GM12874 (cell line): ENCODE data around the gene MICOS13.

Experiments used
- TF ChIP-seq, protein P1 (sequence below): IDR thresholded peaks from 2 replicates; pipeline ENCODE4 v1.5.1; 2011; ENCODE audit warnings: low read depth, mild to moderate bottlenecking, control low read depth, low read length, moderate library complexity; ENCODE audit not compliant: insufficient read depth

Gene MICOS13

DNA sequence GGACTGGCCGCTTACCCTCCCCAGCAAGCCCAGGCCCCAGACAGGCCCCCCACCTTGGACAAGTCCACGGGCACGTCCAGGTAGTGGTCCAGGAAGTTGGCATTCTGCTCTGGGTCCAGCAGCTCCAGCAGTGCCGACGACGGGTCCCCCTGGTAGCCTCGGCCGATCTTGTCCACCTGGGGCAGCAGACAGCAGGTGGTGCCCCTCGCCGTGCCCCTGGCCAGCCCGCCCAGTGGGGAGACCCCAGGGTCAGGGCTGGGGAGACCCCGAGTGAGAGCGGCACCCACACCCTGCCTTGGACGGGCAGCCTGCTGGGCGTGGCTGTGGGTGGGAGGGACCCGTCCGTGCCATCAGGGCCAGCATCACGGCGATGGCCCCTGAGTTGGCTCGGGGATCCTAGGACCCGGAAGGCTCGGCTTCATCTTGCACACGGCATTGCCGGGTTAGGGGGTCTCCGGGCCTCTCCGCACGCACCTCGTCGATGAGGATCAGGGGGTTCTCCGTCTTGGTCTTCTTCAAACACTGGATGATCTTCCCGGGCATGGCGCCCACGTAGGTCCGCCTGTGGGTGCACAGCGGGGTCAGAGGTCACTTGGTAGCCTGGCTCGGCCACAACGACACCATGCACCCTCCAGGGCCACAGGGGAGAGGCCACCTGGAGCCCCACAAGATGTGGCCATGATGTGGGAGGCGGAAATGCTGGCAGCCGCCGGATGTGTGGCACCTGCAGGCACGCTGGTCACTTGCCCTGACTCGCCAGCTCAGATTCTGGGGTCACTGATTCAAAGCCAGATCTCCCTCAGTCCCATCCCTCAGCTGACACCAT, 16.1 kb upstream of the MICOS13 start:
- TF ChIP-seq, protein P1, sequence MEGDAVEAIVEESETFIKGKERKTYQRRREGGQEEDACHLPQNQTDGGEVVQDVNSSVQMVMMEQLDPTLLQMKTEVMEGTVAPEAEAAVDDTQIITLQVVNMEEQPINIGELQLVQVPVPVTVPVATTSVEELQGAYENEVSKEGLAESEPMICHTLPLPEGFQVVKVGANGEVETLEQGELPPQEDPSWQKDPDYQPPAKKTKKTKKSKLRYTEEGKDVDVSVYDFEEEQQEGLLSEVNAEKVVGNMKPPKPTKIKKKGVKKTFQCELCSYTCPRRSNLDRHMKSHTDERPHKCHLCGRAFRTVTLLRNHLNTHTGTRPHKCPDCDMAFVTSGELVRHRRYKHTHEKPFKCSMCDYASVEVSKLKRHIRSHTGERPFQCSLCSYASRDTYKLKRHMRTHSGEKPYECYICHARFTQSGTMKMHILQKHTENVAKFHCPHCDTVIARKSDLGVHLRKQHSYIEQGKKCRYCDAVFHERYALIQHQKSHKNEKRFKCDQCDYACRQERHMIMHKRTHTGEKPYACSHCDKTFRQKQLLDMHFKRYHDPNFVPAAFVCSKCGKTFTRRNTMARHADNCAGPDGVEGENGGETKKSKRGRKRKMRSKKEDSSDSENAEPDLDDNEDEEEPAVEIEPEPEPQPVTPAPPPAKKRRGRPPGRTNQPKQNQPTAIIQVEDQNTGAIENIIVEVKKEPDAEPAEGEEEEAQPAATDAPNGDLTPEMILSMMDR = no peak

DNA sequence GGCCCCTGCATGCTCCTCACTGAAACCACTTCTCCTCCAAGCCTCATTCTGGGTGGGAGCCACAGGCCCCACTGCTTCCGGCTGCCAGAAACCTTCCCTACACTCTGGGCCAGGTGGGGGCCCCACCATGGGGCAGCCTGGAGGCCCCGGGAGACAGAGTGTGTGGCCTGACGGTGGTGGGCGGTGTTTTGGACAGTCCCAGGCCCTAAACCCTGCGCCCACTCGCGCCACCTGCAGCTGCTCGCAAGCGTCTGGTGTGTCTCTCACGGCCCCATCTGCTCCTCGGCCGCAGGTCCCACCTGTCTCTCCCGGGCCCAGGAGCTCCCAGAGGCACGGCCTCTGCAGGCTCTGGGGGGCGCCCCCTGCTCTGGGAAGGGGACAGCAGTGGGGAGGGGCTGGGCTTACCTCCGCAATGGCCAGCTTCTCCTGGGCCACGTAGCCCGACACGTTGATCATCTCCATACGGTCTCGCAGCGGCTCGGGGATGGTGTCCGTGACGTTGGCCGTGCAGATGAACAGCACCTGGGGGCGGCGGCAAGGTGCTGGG, 15.4 kb upstream of the MICOS13 start:
- TF ChIP-seq, protein P1 = no peak

DNA sequence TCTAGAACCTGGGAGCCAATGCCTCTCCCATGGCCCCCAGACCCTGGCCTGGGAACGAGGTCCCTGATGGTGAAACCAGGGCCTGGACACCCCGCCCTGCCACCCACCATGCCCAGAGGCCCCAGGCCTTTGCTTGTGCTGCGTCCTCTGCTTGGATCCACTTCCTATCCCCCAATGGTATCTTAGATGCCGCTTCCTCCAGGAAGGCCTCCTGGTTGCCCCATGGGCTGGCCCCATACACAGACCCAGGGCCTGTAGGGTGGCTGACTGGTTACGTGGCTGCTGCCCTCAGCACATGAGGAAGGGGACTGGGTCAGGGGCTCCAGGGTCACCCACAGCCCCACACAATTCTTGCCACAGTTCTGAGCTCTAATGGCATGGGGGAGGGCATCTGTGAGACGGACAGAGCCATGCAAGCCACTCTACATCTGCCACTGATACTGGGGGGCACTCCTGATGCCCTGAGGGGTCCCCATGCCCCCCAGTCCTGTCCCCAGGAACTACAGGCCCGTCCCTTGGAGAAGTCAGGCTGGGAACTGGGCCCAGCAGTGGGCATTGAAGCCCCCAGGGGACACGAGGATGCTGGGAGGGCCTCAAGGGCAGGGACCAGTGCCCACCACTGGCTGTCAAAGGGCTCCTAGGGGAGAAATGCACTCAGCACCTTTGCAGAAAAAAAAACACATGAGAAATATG, 14.8 kb upstream of the MICOS13 start:
- TF ChIP-seq, protein P1 = no peak

DNA sequence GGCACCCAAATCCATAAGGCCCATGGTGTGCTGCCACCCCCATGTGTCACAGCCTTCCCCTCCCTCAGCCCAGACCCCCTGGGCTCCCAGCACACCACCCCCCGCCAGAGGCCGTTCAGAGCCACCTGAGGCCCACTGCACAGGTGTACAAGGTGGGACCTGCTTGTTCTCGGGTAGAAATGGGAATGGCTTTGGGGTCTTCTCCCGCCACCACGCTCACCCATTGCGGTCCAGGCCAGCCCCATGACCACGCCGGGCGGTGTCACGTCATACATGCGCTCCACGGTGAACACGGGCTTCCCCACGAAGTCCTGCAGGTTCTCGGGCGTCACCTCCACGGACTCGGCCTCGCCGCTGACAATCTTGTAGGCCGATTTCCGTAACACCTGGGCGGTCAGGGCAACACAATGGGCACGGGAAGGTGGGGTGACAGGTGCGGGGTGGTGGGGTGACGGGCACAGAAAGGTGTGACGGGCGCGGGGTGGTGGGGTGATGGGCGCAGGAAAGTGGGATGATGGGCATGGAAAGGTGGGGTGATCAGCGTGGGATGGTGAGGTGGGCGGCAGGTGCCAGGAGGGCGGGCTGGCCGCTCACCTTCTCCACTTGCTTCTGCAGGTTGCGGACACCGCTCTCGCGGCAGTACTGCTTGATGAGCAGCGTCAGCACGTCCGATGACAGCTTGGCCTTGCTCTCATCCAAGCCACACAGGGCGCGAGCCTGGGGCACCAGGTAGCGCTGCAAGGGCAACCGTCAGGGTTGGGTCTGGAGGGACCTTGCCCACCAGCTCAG, 14.0 kb upstream of the MICOS13 start:
- TF ChIP-seq, protein P1 = no peak

DNA sequence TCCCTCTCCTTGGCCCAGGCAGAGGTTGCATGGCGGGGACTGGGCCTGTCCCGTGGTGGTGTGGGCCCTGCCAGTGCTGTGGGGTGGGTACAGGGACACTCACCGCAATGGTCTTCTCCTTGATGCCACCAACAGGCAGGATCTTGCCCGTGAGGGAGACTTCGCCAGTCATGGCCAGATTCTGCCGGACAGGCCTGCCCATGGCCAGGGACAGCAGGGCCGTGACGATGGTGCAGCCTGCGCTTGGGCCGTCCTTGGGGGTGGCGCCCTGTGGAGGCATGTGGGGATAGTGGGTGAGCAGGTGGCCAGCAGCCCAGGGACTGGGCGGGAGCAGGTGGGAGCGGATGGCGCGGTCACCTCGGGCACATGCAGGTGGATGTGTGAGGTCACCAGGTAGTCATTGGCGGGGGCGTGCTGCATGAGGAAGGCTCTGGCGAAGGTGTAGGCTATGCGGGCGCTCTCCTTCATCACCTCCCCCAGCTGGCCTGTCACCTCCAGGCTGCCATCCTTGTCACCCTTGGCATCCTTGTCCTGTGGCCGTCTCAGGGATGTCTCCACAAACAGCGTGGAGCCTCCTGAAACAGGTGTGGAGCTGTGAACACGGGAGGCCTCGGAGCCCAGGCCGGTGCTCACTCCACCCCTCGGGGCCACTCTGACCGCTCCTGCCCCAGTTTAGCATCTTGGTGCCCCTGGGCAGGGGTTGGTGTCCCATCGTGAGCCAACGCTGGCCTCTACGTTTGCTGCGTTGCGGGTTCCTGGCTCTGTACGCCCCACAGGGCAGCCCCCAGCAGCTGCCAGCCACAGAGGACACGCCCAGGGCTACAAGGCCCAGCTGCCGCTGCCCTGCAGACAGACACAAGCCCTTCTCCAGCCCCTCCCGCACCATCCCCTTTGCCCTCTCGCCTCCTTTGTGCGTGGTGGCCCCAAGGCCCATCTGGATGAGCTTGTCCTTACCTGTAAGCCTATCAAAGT, 13.2 kb upstream of the MICOS13 start:
- TF ChIP-seq, protein P1 = no peak

DNA sequence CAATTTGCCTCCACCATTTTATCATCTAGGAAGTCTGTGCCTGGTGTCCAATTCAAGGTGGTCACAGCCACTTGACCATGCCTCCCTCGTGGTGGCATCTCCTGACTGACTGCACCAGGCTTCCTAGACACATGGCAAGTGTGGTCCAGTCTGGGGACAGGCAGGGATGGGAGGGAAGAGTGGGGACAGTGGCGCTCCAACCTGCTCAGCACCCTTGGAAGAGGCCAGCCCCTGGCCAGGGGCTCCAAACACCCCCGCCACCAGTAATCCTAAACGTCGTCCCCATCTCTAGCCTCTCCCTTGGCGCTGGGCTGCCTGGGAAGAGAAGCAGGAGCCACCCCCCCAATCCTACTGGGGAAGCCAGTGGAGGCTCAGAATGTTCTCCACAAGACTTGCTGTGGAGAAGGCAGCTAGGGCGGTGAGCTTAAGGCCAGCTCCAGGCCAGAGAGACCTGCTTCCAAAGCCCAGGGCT, 12.4 kb upstream of the MICOS13 start:
- TF ChIP-seq, protein P1 = no peak
